IPS-20b (cell line): ENCODE measurements around the gene SPEF2.
"Not testable (repeated sequence)": the region's sequence is repeated elsewhere in the genome, so short reads cannot be mapped to it uniquely, and the experiment has no call there.

Experiments used
- H3K27ac ChIP-seq: one replicate; pipeline ENCODE4 v1.5.1; 2013; ENCODE audit warnings: low read length
- H3K27me3 ChIP-seq: 2 replicates; pipeline ENCODE4 v1.6.1; 2013; ENCODE audit warnings: mild to moderate bottlenecking, low read length, inconsistent platforms; ENCODE audit not compliant: insufficient read depth
- H3K36me3 ChIP-seq: 2 replicates; pipeline ENCODE4 v1.6.1; 2013; ENCODE audit warnings: low read depth, mild to moderate bottlenecking, inconsistent platforms, low read length, moderate library complexity; ENCODE audit not compliant: insufficient read depth
- H3K4me1 ChIP-seq: 2 replicates; pipeline ENCODE4 v1.6.1; 2013; ENCODE audit warnings: mild to moderate bottlenecking, control low read depth, inconsistent platforms, low read length, moderate library complexity; ENCODE audit not compliant: insufficient read depth
- H3K4me3 ChIP-seq: 2 replicates; pipeline ENCODE4 v1.5.1; 2013; ENCODE audit warnings: mild to moderate bottlenecking, low read length, inconsistent platforms
- H3K9ac ChIP-seq: 2 replicates; pipeline ENCODE4 v1.6.1; 2013; ENCODE audit warnings: low read depth, mild to moderate bottlenecking, inconsistent platforms, low read length, moderate library complexity
- H3K9me3 ChIP-seq: 2 replicates; pipeline ENCODE4 v1.6.1; 2013; ENCODE audit warnings: mild to moderate bottlenecking, low read depth, low read length, inconsistent platforms; ENCODE audit not compliant: insufficient read depth

The SPEF2 gene

DNA sequence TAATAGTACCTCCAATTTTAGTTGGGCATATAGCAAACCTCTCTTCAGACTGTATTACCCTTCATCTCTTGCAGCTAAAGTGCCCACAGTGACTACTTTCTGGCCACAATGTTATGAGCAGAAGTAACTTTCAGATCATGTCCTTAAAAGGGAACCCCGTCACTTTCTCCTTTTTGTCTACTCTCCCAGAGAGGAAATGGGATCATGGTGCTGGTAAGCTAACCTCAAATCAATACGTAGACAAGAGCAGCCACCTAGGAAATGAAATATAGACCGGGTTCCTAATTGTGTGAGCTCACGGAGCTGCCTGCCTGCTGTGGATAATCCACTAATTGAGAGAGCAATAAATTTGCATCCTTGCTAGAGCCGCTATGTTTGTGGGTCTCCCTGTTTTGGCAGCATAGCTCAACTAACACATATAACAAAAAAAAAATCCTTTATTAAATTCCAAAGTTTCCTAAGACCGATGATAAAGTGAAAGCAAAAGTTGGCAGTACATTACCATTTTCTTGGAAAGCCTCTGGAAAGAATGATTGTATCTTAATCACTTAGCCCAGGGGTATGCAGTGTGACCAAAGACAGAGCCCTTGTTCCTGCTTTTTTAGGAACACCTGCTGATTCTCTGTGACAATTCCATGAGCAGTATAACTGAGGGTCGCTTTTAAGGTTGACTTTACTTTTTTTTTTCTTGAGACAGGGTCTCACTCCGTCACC is 233.5 kb downstream of the SPEF2 start:
- Histone ChIP-seq H3K36me3 (no peaks in the 10 kb centered on the region), H3K4me3 (no peak overlapping the region), H3K27me3 (no peaks in the 10 kb centered on the region), H3K9me3 (peaks cover 20% of the 10 kb centered on the region), H3K4me1 (no peaks in the 10 kb centered on the region), H3K9ac (no peak overlapping the region), H3K27ac (no peak overlapping the region)

DNA sequence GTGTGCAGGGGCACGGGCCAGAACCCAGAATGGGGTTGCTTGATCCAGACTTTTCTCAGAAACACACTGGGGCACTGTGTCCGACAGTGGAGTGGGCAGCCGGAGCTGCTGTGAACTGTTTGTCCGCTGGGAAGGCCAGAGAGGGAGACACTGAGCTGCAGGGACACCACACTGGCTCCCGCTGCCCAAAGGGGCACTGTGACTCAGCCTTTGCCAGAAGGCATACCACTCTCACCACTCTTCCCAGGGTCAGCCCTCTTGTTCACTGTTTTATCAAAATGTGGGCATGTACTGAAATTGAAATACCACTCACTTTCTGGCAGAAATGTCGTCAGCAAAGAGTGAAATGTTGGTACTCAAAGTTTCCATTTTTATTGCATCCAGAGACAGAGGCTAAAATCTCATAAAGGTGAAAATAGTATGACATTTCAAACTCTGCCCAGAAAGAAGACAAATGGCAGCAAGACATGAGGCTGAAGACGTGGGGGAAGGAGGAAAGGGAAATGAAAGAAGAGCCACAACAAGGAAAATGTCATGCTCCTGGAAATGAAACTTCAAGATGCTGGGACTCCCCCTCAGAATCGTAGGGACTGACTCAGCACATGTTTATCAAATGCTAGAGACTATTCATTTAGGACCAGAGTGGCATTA is 234.5 kb downstream of the SPEF2 start:
- H3K9ac ChIP-seq: no peak overlapping the region
- H3K27me3 ChIP-seq: no peaks in the 10 kb centered on the region
- no peak overlapping the region for H3K4me3 ChIP-seq
- H3K27ac ChIP-seq: no peak overlapping the region
- H3K9me3 ChIP-seq: peaks cover 9% of the 10 kb centered on the region; the same call in 1 of the 2 replicates
- no peaks in the 10 kb centered on the region for H3K4me1 ChIP-seq
- no peaks in the 10 kb centered on the region for H3K36me3 ChIP-seq

DNA sequence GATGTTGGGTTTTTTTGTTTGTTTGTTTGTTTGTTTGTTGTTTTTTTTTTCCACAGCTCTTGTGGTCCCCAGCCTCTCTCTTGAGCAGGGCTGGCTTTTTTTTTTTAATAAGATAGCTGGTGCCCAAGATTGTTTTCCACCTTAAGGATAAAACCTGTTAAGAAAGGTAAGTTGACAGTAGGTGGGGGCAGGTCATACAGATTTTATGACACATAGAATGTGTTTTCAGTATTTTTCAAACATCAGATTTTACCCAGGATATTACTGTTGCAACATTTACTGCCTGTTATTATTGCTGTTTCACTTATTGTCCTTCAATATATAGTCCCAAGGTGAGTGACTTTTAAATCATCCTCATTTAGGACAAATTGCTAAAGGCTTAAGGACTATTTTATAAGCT is 235.1 kb downstream of the SPEF2 start:
- Histone ChIP-seq H3K4me3 (no peak overlapping the region), H3K4me1 (no peaks in the 10 kb centered on the region), H3K27me3 (no peaks in the 10 kb centered on the region), H3K36me3 (no peaks in the 10 kb centered on the region), H3K27ac (no peak overlapping the region), H3K9me3 (peaks cover 4% of the 10 kb centered on the region; the same call in 1 of the 2 replicates), H3K9ac (no peak overlapping the region)

DNA sequence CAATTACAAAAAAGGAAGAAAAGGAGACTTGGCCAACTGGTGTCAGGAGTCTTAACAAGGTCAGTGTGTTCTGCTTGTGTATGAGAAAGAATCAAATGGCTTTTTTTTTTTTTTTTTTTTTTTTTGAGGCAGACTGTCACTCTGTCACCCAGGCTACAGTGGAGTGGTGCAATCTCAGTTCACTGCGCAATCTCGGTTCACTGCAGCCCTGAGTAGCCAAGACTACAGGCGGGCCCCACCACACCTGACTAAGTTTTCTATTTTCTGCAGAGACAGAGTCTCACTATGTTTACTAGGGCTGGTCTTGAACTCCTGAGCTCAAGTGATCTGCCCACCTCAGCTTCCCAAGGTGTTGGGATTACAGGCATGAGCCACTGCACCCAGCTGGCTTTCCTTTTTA is 236.0 kb downstream of the SPEF2 start:
- no peaks in the 10 kb centered on the region for H3K9me3 ChIP-seq
- no peaks in the 10 kb centered on the region for H3K27me3 ChIP-seq
- no peak overlapping the region for H3K9ac ChIP-seq
- peaks cover under 1% of the 10 kb centered on the region; the same call in 1 of the 2 replicates for H3K4me1 ChIP-seq
- H3K4me3 ChIP-seq: no peak overlapping the region
- no peaks in the 10 kb centered on the region for H3K36me3 ChIP-seq
- no peak overlapping the region for H3K27ac ChIP-seq

DNA sequence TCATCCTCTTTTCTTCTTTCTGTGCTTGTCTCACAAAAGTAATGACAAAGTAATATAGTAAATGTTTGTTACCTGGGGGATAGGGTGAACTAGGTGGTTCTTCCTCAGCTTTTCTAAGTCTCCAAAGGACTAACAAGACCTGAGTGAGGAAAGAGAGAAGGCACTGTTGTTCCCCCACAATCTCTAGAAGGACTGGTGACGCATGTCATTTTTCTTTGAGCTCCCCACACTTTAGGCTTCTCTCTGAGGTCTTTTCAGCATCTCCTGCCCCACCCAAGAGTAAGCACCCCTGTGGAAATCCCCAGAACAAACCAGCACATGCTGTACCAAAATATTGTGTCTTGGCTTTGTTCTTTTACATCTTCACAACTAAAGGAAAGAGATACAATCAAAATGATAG is 236.6 kb downstream of the SPEF2 start:
- Histone ChIP-seq H3K27ac (no peak overlapping the region), H3K36me3 (no peaks in the 10 kb centered on the region), H3K9me3 (no peaks in the 10 kb centered on the region), H3K4me1 (peaks cover 6% of the 10 kb centered on the region), H3K4me3 (no peak overlapping the region), H3K9ac (no peak overlapping the region), H3K27me3 (no peaks in the 10 kb centered on the region)

DNA sequence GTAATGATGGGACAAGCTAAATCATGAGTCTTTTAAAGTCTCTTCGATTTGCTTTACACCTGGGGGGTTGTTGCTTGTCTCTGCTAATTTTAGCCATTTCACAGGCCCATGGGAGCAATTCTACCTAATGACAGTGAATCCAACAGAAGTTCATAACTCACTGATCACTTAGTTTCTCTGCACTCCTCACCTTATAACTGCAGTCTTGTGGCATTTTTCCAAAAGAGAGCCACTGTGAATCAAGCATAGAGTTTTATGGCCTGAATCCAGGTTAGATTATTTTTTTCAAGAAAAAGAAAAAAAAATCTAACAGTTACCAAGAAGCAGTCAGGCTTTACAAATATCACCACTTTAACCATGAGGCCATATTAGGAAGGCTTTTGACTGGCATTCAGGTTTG is 237.5 kb downstream of the SPEF2 start:
- no peak overlapping the region for H3K4me3 ChIP-seq

DNA sequence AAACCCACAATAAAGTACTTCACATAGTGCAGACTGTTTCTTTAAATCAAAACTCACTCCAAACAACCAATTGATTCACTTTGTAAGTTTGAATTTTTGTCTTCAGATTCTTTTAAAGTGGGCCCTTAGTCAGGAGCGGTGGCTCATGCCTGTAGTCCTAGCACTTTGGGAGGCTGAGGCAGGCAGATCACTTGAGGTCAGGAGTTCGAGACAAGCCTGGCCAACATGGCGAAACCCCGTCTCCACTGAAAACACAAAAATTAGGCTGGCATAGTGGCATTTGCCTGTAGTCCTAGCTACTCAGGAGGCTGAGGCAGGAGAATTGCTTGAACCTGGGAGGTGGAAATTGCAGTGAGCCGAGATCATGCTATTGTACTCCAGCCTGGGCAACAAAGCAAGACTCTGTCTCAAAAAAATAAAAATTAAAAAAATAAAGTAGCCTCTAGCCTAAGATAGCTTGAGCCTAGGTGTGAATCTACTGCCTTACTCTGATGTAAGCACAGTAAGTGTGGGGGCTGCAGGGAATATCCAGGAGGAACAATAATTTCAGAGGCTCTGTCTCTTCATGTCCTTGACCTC is 238.6 kb downstream of the SPEF2 start:
- not testable (repeated sequence) for H3K27me3 ChIP-seq, H3K9me3 ChIP-seq, H3K36me3 ChIP-seq, H3K4me3 ChIP-seq, H3K9ac ChIP-seq, H3K27ac ChIP-seq
- peaks cover 26% of the 10 kb centered on the region for H3K4me1 ChIP-seq

More for the DNA sequence above, 237.5 kb downstream of the SPEF2 start:
- Histone ChIP-seq H3K27ac (no peak overlapping the region), H3K9me3 (no peaks in the 10 kb centered on the region), H3K27me3 (no peaks in the 10 kb centered on the region), H3K4me1 (peaks cover 16% of the 10 kb centered on the region), H3K9ac (no peak overlapping the region), H3K36me3 (no peaks in the 10 kb centered on the region)

DNA sequence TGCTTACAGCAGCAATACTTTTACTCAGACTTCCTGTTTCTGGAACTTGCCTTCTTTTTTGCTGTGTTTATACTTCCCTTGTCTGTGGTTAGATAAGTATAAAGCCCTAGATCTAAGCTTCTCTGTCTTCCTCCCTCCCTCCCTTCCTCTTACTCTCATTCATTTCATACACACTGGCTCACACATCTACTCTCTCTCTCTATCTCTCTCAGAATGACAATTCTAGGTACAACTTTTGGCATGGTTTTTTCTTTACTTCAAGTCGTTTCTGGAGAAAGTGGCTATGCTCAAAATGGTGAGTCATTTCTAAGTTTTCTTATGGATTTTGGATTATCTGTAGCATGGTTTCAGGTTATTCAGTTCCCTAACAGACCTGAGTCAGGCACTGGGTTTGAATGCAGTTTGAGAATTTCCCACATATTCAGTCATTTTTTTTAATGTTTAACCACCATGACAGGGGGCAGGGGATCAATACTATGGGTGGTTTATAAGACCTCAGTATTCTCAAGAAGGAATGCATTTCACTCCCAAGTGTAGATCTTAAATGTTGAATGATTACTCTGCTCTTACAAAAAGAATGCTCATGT is 239.2 kb downstream of the SPEF2 start, which contains the start of gene IL7R:
Gene IL7R (plus strand): TSS at position 127 of the 587 bp plus-strand sequence. CDS start 87 bp downstream, at position 214.
- Histone ChIP-seq H3K4me3 (no peak within 1 kb of the TSS), H3K4me1 (peaks cover 28% of the 10 kb centered on the region), H3K27ac (no peak within 1 kb of the TSS), H3K9ac (no peak within 1 kb of the TSS), H3K36me3 (no peaks in the 10 kb centered on the region), H3K27me3 (no peaks in the 10 kb centered on the region), H3K9me3 (no peaks in the 10 kb centered on the region)

DNA sequence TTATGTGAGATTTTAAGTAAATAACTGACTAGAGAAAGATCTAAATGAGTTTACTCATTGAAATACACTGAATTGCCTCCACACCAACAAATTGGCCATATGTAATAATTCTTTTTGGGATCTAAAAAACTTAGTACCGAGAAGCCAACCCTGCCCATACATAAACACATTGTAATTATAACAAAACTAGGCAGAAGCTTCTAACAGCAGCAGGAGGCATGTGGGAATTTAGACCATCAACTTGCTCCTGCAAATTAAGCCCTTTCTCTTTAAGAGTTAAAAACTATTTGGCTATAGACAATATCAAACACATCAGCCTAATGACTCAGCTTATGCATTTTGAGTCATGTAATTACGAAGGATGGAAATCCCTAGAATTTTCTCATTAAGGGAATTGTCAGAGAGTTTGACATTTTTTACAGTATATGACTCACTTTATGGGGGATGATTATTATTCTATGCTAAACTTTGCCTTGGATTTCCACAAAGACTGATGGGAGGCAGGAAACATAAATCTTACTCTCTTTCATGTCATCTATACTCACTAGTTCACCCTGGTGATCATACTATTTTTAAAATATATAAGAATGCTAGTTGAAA is 240.0 kb downstream of the SPEF2 start:
- no peak overlapping the region for H3K27ac ChIP-seq
- no peaks in the 10 kb centered on the region for H3K27me3 ChIP-seq
- H3K4me3 ChIP-seq: no peak overlapping the region
- no peak overlapping the region for H3K9ac ChIP-seq
- no peaks in the 10 kb centered on the region for H3K9me3 ChIP-seq
- peaks cover 28% of the 10 kb centered on the region for H3K4me1 ChIP-seq
- H3K36me3 ChIP-seq: no peaks in the 10 kb centered on the region

DNA sequence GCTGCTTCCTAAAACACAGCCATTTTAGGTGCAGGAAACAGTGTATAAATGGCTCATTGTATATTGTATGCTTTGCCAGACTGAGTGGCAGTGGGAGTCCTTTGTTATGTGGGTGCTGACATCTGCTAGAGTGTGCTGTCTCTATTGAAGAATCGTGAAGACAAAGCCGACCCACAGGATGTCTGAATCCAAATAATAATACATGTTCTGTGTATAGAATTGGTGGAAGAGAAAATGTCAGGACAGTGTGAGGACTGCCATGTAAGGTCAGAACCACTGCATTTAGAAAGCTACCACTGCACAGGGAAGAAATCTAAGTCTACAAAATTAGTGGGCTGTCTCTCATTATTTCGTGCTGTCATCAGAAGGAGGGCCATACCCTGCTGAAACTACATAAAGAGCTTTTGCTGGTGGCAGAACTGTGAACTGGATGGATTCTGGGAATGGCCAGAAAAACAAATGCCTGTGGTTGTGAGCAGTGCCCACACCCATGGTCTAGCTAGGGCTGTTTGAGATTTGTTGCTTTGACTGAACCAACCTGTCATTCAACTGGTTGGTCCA is 241.5 kb downstream of the SPEF2 start:
- peaks cover 28% of the 10 kb centered on the region for H3K4me1 ChIP-seq
- H3K9ac ChIP-seq: no peak overlapping the region
- H3K27me3 ChIP-seq: no peaks in the 10 kb centered on the region
- H3K4me3 ChIP-seq: peak overlapping the region; percentile 10; the same call in 1 of the 2 replicates
- H3K36me3 ChIP-seq: no peaks in the 10 kb centered on the region
- no peaks in the 10 kb centered on the region for H3K9me3 ChIP-seq
- no peak overlapping the region for H3K27ac ChIP-seq

DNA sequence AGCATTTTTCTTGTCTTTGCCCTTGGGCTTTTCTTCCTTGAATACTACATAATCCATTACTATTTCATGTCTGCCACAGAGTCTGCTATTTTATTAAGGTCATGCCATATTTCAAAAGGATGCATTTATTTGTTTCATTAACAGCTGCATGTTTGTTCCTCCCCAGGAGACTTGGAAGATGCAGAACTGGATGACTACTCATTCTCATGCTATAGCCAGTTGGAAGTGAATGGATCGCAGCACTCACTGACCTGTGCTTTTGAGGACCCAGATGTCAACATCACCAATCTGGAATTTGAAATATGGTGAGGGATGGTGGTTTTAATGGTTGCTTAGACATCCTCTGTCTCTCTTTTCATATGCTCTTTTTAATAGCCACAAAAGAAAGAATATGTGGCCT is 243.0 kb downstream of the SPEF2 start:
- H3K36me3 ChIP-seq: no peaks in the 10 kb centered on the region

More for the DNA sequence above, 243.0 kb downstream of the SPEF2 start:
- Histone ChIP-seq H3K27ac (no peak overlapping the region), H3K4me1 (peaks cover 28% of the 10 kb centered on the region), H3K4me3 (no peak overlapping the region), H3K27me3 (no peaks in the 10 kb centered on the region), H3K9ac (no peak overlapping the region), H3K9me3 (no peaks in the 10 kb centered on the region)
